Activated CD4-positive, alpha-beta T cell treated with anti-CD3 and anti-CD28 coated beads for 48 hours (primary cell): ENCODE data around the gene PALD1.

Experiments used
- DNase-seq: peaks from one replicate; pipeline ENCODE4 v3.0.0-alpha.2; 2020

Gene PALD1

DNA sequence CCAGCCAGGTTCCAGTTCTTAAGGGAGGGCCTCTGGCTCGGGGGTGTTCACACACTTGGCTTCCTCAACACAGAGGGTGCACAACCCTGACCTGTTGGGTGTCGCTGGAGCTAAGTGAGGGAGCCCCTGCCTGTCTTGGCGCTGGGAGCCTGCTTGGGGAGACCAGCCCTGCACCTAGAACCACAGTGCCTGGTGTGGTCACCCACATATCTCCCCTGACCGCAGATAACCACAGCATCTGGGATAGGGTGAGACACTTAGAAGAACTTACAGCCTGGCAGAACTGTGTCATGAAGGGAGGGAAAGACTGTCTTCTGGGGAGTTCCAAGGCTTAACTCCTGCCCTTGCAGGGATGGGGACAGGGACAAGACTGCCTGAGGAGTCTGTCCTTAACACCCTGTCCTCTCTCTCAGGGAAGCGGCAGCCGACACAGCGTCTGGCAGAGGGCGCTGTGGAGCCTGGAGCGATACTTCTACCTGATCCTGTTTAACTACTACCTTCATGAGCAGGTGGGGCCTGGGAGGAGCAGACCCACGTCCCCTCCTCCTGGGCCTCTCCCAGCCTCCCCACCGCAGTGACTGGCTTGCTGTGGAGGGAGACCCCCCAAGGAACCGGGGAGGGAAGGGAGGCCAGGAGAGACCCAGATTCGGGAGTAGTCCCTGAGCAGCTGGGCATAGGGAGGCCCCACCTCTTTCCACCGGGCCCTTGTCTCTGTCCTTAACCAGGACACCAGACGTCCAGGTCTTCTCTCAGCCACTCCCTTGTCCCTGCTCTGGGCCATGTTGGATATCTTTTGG lies 59.0 kb downstream of the PALD1 start:
- peak; percentile 56 for DNase-seq

DNA sequence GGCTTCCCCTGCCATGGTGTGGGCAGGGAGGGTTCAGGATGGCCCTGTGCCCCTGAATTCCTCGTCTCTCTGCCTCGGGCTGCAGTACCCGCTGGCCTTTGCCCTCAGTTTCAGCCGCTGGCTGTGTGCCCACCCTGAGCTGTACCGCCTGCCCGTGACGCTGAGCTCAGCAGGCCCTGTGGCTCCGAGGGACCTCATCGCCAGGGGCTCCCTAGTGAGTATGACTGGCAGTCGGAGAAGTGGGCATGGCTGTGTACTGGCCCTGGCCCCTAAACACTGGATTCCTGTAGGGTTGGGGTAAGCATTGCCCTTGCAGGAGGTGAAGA lies 59.6 kb downstream of the PALD1 start:
- DNase-seq: no peak

DNA sequence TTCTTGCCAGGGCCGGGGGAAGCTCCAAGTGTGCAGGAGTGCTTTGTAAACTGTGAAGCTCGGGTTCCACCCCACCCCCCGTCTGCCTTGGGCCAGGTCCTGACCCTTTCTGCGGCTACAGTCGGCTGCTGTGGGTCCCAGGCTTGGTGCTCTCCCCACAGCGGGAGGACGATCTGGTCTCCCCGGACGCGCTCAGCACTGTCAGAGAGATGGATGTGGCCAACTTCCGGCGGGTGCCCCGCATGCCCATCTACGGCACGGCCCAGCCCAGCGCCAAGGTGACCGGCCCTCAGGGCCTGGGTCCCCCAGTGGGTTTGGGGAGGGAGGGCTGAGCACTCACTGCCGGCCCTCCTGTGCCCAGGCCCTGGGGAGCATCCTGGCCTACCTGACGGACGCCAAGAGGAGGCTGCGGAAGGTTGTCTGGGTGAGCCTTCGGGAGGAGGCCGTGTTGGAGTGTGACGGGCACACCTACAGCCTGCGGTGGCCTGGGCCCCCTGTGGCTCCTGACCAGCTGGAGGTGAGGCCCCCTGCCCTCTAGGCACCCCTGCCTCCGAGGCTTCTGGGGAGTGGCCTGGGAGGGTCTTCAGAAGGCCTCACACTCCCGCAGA lies 60.3 kb downstream of the PALD1 start:
- no peak for DNase-seq

DNA sequence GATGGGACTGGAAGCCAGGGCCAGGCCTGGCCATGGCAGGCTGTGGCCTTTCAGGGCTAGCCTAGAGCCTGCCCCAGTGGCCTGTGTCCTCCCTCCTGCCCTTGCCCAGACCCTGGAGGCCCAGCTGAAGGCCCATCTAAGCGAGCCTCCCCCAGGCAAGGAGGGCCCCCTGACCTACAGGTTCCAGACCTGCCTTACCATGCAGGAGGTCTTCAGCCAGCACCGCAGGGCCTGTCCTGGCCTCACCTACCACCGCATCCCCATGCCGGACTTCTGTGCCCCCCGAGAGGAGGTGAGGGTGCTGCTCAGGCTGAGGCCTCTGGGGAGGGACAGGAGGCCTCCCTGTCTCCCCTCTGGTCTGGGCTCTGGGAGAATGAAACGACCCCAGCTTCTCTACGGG lies 60.9 kb downstream of the PALD1 start:
- no peak for DNase-seq

DNA sequence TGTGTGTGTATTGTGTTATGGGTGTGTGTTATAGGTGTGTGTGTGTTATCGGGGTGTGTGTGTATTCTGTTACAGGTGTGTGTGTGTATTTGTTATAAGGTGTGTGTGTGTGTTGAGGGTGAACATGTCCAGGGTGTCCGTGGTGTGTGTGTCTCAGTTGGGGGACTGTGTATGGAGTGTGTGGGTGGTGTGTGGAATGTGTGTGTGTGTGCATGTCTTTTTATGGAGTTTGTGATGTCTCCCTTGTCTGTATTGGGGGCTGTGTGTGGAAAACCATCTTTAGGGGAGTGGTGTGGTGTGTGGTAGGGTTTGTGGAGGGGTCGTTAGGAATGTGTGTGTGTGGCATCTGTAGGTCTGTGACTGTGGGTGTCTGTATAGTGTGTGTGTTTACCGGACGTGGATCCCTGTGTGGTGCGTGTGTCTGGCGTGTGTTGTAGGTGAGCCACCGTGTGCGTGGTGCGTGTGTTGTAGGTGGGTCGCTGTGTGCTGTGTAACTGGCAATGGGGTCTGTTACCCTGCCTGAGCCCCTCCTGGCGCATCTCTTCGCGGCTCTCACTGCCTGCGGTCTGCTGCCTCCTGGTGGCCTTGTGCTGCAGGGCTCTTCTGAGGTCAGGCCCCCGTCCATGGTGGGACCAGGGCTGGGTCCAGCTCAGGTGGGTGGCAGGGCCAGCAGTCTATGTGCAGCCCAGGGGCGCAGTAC lies 61.7 kb downstream of the PALD1 start:
- peak; percentile 35 for DNase-seq

DNA sequence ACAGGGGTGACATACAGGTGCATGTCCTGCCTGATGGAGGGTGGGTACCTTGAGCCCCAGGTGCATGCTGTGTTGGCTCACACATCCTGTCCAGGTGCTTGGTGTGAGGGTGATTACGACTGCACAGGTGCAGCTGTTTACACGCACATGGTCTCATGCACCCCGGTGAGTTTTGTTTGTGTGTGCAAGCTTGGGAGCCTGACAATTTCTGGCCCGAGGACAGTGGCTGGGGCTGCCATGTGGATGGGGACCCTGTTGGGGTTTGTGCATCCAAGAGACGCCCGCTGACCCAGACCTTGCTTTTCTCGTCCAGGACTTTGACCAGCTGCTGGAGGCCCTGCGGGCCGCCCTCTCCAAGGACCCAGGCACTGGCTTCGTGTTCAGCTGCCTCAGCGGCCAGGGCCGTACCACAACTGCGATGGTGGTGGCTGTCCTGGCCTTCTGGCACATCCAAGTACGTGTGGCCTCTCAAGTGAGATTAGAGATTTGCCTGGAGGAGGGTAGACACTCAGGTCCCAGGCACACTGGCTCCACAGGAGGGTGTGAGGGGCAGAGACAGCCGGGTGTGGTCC lies 62.3 kb downstream of the PALD1 start:
- DNase-seq: no peak

DNA sequence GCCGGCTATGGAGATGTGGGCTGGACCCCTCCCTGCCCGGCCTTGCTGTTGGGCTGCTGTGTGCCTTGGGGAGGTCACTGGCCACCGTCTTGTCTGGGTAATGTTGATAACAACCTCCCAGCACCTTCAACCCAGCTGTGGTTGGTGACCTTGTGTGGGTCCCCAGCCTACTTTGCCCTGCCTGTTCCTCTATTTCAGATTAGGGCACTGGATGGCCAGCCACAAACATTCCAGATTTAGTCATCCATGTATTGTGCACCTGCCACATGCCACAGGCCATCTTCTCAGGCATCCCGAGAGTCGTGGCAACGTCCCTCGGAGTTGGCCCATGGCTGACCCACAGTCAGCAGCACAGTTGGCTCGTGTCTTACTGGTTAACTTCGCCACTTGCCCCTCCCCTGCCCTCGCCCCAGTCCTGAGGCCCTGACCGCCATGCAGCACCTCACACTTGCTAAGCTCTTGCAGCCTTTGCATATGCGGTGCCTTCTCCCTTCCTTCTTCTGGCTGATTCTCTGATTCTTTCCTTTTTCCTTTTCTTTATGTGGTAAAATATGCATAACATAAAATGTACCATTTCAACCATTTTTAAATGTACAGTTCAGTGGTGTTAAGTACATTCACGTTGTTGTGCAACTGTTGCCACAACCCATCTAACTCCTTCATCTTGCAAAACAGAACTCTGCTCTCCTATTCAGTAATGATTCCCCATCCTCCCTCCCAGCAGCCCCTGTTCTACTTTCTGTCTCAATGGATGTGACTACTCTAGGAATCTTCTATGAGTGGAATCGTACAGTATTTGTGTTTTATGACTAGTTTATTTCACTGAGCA lies 63.4 kb downstream of the PALD1 start:
- DNase-seq: no peak

DNA sequence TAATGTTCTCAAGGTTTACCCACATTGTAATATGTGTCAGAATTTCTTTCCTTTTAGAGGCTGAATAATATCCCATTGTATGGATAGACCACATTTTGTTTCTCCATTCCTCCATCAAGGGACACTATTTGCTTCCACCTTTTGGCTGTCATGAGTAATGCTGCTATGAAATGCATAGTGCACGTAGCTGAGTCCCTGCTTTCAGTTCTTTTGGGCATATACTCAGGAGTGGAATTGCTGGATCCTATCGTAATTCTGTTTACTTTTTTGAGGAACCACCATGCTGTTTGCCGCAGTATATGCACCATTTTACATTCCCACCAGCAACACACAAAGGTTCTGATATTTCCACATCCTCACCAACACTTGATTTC lies 64.0 kb downstream of the PALD1 start:
- no peak for DNase-seq

DNA sequence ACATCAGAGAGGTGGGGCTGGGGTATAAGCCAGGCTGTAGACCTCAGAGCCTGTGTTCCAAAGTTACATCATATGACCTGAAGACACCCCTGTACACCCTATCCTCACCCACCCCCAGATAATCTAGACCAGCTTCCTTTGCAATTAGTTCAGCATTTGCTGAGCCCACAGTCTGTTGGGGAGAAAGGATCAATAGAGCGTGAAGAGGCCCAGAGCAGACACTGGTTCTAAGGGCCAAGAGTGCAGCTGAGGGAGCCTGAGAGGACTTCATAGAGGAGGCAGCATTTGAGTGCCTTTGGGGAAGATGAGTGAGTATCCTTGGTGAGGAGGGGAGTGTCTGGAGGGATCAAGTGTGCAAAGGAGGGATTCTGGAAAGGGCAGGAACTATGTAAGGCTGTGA lies 65.3 kb downstream of the PALD1 start:
- DNase-seq: no peak

DNA sequence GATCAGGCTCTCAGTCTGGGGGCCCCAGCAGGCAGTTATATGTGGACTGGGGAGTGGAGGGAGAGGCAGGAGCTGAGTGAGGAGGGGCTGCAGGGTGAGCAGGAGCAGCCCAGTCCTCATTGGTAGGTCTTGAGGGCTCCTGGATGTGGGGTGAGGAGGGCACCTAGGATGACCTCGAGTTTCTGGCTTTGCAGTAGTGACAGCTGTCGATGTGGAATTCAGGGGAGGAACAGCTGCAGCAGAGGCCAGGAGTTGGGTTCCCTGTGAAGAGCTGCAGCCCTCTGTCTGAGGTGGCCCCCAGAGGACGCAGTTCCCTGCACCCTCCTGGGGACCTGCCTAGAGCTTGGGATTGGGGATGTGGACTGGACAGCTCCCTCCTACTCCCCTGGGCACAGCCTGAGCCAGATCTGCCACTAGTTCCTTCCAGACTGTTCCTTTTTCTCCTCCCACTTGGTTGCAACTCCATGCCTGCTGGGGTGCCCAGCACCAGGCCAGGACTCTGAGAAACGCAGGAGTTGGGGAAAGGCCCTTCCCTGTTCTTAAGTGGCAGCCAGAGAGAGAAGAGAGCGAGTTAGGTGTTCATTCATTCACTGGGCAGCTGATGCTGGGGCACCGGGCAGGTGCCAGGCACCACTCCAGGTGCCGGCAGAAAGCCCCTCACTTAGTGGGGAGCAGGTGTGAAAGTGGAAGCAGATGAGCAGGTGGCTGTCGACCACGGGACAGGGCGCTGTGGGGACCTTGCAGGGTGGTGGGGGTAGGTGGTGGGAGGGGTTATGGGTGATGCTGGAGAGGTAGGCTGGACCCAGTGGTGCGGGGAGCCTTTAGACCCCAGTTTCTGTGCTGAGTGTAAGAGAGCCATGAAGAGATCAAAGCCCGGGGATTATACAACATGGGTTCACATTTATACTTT lies 66.1 kb downstream of the PALD1 start:
- DNase-seq: no peak

DNA sequence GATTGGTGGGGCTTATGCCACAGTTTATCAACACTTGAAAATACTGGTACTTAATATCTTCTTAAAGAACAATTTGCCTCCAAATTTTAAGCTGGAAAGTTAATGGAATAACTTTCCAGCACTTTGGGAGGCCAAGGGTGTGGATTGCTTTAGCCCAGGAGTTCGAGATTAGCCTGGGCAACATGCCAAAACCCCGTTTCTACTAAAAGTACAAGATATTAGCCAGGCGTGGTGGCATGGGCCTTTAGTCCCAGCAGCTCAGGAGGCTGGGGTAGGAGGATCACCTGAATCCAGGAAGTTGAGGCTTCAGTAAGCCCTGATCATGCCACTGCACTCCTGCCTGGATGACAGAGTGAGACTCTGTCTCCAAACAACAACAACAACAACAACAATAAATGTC lies 68.0 kb downstream of the PALD1 start:
- DNase-seq: no peak

DNA sequence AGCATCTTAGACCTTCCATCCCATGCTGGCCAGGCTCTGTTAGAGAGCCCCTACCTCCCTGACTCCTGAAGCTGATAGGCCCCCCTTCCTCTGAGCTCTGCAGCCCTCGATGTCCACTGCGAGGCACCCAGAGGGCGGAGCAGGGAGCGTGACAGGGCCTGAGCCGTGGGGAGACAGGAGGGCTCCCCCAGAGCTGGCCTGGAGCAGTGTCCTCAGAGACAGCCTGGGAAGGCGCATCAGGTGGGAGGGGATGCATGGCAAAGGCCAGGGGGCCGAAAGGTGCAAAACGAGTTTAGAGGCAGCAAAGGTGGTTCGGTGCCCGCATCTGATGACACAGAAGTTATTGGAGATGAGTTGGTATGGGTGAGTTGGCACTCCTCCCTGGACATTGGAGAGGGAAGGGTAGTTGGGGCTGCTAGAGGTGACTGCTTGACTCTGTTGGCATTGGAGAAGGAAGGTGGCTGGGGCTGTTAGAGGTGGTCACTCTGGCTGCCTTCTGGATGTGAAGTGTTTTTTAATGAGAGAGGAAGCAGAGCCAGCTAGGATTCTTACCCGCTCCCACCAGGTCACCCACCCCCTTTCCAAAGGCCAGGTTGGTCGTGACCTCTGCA lies 70.9 kb downstream of the PALD1 start:
- no peak for DNase-seq

DNA sequence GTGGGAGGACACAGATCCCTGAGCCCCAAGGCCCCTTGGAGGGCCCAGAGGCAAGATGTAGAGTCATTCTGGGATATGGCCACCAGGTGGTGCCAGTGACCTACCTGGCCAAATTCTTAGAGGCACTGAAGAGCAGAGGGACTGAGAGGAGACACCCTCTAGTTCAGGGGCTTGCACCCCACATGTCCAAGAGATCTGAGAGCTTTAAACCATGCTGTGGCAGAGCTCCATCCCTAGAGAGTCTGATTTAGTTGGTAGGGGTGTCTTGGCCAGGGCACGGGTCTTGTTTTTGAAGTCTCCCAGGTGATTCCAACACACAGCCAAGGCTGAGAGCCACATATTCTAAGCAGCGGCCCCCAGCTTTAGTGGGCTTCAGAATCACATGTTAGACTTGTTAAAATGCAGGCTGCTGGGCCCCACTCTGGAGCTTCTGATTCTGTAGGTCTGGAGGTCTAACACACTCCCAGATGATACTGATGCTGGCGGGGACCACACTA lies 71.4 kb downstream of the PALD1 start:
- DNase-seq: peak; percentile 82

DNA sequence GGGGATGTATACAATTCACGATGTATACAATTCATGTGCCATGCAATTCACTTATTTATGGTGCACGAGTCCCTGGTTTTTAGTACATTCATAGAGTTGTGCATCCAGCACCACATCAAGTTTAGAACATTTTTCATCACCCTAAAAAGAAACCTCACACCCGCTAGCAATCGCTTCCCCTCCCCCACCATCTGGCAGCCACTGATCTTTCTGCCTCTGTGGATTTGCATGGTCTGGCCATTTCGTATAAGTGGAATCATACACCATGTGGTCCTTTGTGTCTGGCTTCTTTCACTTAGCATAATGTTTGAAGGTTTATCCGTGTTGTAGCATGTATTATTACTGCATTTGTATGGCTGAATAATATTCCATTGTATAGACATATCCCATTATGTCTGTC lies 71.9 kb downstream of the PALD1 start:
- no peak for DNase-seq

DNA sequence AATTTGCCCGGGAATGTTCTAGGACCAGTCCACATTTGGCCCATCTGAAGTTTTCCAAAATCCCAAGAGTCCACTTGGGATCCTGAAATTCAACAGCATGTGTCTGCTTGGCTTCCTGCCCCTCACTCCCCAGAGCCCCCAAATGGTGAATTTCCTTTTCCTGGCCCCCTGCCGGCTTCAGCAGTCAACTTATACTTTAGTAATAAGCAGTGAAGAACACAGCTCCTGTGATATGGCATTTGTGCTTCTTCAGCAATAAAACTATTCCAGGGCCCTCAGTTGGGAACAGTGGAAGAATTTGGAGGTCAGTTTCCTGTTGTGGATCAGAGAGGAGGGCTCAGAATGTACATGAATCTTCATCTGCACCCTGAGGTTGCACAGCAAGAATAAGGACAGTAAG lies 72.9 kb downstream of the PALD1 start:
- DNase-seq: no peak

DNA sequence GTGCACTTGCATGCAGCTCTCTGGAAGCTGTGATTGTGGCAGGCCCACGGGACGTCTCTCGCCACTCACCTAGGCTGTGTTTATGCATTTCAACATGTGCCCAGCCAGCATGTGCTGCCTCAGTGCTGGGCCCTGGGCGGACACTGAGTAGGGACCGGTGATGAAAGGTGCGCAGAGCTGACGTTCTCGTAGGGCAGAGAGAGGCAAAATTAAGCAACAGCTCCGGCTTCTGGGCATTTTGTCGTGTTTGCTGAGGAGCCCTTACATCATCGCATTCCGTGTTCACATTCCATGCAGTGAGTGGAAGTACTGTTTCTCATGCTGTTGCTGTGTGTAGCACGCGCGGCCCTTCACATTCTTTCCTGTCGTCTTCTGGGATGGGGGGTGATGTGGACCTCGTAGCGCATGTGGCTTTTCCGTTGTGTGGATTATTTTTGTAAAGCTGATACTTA lies 73.4 kb downstream of the PALD1 start:
- no peak for DNase-seq

DNA sequence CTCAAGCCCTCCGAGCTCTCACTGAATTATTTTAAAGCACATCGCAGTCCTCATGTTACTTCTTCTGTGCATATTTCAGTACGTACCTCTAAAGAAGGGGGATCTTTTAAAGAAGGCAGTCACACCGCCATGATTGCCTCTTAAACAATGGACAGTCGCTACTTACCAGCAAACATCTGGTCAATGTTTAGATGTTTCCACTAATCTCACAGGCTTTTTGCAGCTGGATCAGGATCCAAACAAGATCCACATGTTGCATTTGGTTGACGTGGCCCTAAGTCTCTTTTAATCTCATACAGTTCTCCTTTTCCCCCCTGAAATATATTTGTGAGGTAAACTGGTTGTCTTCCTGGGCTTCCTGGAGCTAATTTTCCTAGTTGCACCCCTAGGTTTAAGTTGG lies 74.0 kb downstream of the PALD1 start:
- no peak for DNase-seq

DNA sequence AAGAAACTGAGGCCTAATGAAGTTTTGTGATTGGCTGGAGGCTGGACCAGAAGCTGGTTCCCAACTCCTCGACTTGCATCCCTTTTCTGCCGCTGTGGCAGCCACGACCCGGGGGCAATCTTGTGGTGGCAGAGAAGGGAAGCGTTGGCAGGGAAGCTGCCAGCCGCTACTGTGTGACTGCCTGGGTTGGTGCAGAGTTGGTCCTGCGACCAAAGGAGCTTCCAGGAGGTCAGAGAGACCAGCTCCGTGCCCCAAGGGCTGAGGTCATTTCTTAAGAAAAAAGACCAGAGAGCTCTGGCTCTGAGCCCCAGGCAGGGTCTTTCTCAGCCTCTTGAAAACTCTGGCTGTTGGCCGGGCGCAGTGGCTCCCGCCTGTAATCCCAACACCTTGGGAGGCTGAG lies 76.8 kb downstream of the PALD1 start:
- no peak for DNase-seq

DNA sequence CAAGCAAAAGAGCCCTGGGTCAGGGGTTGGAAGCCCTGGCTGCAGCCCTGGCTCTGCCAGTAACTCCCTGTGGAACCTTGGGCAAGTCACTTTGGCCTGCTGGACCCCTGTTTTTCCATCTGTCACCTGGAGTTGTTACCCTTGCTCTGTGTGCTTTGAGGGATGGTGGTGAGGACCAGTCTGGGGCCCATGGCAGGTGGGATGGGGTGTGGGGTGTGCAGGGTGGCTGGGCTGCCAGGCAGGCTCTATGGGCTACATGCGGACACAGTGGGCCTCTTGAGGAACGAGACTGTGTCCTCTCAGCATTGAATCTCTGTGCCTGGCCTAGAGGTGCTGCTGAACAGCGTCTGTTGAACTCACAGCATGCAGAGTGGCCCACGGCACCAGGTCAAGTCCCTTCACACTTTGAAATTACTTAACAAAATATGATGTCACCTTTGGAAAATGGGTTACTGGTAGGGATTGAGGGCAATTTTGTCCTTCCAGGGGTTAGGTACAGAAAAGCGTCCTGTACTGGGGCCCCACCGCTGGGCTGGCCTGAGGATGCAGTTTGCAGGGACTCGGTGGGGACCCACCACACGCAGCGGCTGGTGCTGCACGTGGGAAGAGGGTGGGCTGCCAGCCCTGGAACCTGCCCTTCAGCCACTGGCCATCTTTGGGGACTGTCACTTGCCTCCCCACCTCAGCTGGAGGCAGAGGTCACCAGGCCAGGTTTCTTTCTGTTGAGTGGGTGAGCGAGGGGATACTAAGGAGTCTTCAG lies 78.7 kb downstream of the PALD1 start:
- DNase-seq: no peak

DNA sequence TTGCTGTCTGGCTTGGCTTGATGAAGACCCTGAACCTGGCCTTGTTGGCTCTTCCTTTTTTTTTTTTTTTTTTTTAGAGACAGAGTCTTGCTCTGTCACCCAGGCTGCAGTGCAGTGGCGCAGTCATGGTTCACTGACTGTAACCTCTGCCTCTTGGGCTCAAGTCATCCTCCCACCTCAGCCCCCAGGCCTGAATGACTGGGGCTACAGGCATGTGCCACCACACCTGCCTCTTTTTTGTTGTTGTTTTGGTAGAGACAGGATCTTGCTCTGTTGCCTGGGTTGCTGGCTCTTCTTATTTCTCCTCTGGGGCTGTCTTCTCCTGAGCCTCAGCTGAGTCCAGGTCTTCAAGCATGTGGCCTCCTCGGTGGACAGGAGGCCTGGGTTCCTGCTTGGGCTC lies 79.3 kb downstream of the PALD1 start:
- no peak for DNase-seq

DNA sequence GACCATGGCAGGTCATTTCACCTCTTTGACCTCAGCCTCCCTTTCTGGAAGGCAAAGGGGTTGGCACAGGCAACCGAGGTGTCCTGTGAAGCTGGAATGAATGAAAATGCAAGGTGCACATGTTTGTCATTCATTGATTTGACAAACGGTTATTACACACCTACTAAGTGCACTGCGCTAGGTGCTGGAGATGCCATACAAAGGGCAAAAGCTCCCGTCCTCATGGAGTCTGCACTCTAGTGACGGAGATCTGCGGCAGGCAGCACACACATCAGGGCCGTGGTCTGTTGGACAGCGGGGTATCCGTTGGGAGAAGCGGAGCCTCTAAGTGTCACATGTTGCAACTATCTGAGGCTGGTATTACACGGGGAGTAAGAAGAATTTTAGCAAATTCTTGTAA lies 79.7 kb downstream of the PALD1 start:
- no peak for DNase-seq
